ENCODE results near the gene CCL13. TPM values are rescaled to one million over a fixed set of nuclear protein-coding genes. Genes with fewer than 3 reads are reported as not detected.

The CCL13 gene
- total RNA-seq, 1 donor from 2014 or later, result 28.8 TPM

- DNase-seq (ENCODE audit: low spot score) (no peak), ATAC-seq (no peak)
- intact Hi-C loops (cut with DNase I), result no loop called here
Measured at GRCh38 chr17:34378664-34379101, 22.4 kb downstream of the CCL13 start.

GRCh38 chr17:34379868-34380267 is 23.6 kb downstream of the CCL13 start:
- intact Hi-C loops (cut with DNase I), result no loop called here
- no peak for DNase-seq (ENCODE audit: low spot score)
- ATAC-seq, result no peak

DNA sequence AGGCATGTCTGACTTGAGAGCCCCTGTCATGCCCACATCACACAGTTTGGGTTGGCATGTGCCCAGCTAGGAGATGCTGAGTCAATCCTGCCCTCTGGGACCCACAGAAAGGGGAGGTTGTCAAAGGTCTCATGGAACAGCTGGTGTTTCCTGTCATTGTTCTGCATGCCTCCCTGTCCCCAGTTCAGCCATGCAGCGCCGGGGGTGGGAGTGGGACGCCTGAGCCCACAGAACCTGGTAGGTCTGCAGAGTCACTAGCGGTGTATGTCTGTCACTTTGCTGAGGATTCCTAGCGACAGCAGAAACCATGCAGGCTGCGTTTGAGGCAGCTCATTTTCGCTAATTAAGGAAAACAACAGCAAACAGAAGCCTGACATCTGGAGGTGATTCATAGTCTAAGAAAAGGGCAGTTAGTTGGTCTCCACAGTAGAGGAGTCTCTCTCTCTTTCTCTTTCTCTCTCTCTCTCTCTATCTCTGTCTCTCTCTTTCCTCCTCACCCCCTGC is 26.4 kb downstream of the CCL13 start:
- intact Hi-C loops (cut with DNase I), result no loop called here
- no peak for ATAC-seq
- DNase-seq (ENCODE audit: low spot score), result no peak

DNA sequence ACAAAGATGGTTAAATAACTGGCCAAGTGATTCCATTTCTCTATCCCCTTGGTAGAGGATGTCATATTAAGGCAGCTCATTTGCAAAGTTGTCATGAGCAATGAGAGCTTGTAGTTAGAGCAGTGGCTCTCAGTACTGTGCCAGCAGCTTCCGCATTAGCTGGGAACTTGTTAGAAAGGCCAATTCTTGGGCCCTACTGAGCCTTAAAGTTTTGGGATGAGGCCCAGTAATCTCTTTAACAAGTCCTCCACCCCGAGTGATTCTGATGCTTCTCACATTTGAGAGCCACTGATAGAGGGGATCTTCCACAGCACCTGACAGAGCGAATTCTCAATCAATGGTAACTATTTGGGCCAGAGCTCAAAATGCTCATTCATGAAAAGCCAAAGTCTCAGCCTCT is 26.9 kb downstream of the CCL13 start:
- no peak for ATAC-seq
- intact Hi-C loops (cut with DNase I), result no loop called here
- DNase-seq (ENCODE audit: low spot score), result no peak

- intact Hi-C loops (cut with DNase I), result no loop called here
- DNase-seq (ENCODE audit: low spot score) (no peak), ATAC-seq (no peak)
Measured at GRCh38 chr17:34384271-34384670, 28.0 kb downstream of the CCL13 start.

DNA sequence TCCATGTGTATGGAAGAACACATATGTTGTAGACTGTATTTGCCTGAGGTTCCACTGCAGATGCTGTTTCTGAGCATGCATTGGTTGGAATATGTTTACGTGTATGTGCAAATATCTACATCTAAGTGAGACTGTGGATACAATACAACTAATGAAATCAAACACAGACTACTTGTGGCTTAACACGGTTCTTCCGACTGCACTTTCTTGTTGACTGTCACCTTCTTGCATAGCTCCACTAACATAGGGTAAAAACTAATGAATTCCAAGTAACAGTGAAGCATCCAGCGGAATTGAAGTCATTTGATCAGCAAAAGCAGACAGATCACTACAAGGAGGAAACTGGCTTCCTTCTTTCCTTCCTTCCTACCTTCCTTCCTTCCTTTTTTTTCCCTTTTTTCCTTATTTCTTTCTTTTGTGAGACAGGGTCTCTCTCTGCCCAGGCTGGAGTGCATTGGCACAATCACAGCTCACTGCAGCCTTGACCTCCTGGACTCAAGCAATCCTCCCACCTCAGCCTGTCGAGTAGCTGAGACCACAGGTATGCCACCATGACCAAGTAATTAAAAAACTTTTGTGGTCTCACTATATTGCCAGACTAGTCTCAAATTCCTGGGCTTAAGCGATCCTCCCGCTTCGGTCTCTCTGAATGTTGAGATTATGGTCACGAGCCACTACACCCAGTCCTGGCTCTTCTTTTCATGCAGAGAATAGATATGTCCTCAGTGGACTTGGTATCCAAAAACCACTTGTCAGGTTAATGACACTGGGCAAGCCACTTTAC is 28.7 kb downstream of the CCL13 start:
- intact Hi-C loops (cut with DNase I), result no loop called here
- DNase-seq (ENCODE audit: low spot score), result no peak
- no peak for ATAC-seq

DNA sequence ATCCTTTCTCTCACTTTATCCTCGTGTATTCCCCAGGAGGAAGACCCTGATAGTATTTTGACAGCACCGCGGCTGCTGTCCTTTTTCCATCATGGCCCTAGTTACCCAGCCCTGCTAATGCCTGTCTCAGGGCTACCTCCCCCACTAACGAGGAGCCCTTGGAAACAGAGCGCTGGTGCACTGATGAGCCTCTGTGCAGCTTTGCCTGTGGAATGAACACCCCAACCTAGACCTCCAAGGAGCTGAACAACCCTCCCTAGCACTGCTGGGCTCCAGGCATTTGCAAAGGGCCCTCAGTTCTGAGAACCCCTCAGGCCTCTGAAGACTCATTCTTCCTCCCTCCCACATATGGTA is 30.0 kb downstream of the CCL13 start:
- intact Hi-C loops (cut with DNase I), result no loop called here
- DNase-seq (ENCODE audit: low spot score) (no peak), ATAC-seq (no peak)

GRCh38 chr17:34386697-34387550 is 30.6 kb downstream of the CCL13 start:
- intact Hi-C loops (cut with DNase I), result no loop called here
- ATAC-seq (peak; percentile 57), DNase-seq (ENCODE audit: low spot score) (no peak)

GRCh38 chr17:34387566-34387965 is 31.3 kb downstream of the CCL13 start:
- intact Hi-C loops (cut with DNase I), result no loop called here
- DNase-seq (ENCODE audit: low spot score) (no peak), ATAC-seq (peak; percentile 13)

GRCh38 chr17:34389126-34389750 is 33.0 kb downstream of the CCL13 start:
- intact Hi-C loops (cut with DNase I), result no loop called here
- no peak for DNase-seq (ENCODE audit: low spot score)
- no peak for ATAC-seq

GRCh38 chr17:34390649-34391048 is 34.4 kb downstream of the CCL13 start:
- DNase-seq (ENCODE audit: low spot score) (no peak), ATAC-seq (no peak)
- intact Hi-C loops (cut with DNase I), result no loop called here

GRCh38 chr17:34391241-34391640 is 35.0 kb downstream of the CCL13 start:
- DNase-seq (ENCODE audit: low spot score), result no peak
- intact Hi-C loops (cut with DNase I), result no loop called here

DNA sequence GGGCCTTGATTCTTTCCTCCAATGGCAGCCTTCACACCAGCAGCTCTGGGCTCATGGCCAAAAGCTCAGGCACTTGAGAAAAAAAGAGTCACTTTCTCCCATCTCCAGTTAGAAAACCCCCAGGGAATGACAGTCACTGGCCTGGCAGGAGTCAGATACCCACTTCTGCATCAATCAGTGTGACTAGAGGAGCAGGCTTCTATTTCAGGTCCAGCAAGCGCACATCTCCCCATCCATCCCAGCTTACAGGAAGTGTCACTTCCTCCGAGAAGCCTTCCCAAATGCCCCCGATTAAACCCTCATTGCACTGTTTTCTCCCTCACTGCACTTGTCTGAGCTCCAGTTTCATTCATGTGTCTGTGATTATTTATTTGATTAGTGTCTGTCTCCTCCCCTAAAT is 37.1 kb downstream of the CCL13 start:
- ATAC-seq, result no peak
- no peak for DNase-seq (ENCODE audit: low spot score)
- intact Hi-C loops (cut with DNase I), result no loop called here

More at GRCh38 chr17:34391241-34391640, 35.0 kb downstream of the CCL13 start:
- no peak for ATAC-seq

- DNase-seq (ENCODE audit: low spot score) (no peak), ATAC-seq (no peak)
- intact Hi-C loops (cut with DNase I), result no loop called here
Measured at GRCh38 chr17:34397265-34397664, 41.0 kb downstream of the CCL13 start.

DNA sequence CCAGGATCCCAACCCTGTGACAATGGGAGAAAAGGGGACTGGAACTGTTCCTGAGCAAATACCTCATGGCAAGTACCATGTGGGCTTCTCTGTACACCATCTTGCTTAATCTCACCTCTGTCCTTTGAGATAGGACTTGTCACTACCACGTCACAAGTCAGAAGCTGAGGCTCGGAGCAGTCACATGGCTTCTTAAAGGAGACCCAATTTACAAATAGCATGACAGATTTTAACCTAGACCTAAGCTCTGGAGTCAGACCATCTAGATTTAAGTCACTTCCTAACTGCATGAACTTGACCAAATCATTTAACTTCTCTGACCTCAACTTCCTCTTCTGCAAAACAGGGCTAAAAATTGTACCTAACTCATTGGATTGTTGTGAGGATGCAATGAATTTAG is 42.7 kb downstream of the CCL13 start:
- peak; percentile 39 for ATAC-seq
- intact Hi-C loops (cut with DNase I), result no loop called here

DNA sequence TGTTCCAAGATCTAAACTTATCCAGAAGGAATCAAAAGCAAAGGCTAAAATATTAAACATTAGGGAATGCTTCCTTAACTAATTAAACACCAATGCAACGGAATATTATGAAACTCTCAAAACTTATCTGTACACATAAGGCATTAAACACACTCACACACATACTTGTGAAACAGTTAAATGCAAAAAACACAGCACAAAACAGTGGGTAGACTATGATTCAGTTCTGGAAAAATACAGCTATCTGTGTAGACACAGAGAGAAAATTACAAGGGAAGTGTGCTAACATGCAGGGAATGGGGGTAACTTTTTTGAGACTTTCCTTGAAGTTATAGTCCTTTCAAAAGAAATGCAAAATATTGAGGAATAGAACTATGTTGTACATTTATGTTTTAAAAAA is 43.4 kb downstream of the CCL13 start:
- DNase-seq (ENCODE audit: low spot score) (no peak), ATAC-seq (no peak)
- intact Hi-C loops (cut with DNase I), result no loop called here

More for the DNA sequence above, 42.7 kb downstream of the CCL13 start:
- DNase-seq (ENCODE audit: low spot score), result no peak

- ATAC-seq (no peak), DNase-seq (ENCODE audit: low spot score) (no peak)
- intact Hi-C loops (cut with DNase I), result no loop called here
Measured at GRCh38 chr17:34400301-34400931, 44.1 kb downstream of the CCL13 start.

DNA sequence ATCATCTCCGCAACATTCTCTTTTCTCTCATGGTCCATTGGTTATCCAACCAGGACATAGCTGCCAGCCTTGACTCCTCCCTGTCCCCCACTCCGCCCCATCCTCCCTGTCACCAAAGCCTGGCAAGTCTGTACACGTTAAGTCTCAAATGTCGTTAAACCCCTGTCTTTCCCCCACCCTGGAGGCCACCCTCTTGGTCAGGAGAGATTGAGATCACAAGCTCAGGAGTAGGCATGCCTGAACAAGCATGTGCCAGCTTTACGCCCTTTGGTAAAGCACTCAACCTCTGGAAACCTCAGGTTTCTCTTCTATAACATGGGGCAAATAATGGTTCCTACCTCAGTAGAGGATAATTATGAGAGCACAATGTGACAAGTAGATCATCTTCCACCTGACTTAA is 44.9 kb downstream of the CCL13 start:
- intact Hi-C loops (cut with DNase I), result no loop called here
- no peak for DNase-seq (ENCODE audit: low spot score)
- ATAC-seq, result no peak

DNA sequence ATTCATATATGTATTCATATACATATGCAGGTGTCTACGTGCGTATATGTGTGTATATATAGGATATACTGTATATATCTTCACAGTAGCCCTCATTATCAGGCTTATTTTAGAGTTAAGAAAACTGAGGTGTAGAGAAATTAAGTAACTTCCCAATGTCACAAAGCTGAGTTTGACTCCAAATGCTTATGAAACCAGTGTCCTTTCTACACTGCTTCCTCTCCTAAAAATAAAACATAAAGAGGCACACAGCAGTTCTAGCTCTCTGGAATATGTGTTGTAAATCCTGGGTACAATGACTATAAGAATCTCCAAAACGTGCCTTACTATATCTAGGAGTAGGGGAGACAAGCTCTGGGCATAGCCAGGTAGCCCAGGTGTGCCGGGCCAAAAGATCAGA is 46.7 kb downstream of the CCL13 start:
- DNase-seq (ENCODE audit: low spot score), result no peak
- intact Hi-C loops (cut with DNase I), result no loop called here
- no peak for ATAC-seq

Measured in sciatic nerve (tissue), 2 donors.